ENCODE measurements around the gene ZNF420.
A peak's percentile ranks its signal among the peaks of the same experiment; 100 is the strongest.

Gene ZNF420

DNA sequence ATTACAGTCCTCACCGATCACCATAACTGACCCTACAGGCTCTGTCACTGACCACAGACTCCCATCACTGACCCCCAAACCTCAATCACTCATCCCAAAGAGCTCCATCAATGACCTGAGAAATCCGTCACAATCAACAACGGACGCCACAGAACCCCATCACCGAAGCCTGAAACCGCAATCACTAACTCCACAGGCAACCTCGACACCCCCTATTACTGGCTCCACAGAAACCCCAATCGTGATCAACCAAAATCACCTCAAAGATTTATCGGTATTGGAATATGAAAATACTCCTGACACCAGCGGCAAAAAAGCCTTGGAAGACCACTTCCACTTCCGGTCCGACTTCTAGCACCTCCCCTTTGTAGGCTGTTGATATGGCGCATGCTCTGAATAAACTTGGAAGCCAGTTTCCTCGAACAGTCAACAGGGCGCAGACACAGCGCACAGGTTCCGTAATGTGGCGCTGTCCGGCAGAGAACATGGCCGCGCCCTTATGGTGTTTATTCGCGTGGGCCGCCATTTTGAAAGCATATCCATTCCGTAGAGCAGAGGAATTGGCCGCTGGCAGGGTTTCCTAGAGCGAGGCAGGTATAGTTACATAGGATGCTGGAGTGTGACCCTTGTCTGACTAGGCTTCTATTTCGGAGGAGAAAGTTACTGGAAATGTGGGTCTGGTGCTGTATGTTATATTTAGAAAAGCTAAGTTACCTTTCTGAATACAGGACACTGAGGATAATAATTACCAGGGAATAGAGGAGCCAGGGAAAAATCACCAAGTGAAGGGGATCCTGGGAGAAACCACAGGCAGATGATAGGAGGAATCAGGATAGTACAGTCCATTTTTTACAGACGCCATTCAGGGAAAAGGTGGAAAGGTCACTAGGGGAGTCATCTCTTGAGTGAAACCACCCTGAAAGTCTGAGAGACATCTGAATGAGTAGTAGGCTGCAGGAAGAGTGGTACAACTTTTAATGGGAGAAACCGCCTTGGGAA is 94.4 kb downstream of the ZNF420 start, which contains the start of gene ZNF585A (continued):
- TF ChIP-seq MZF1 (tag by site-specific recombination; IDR thresholded peaks at IDR 0.05; ENCODE audit: borderline replicate concordance): peak; percentile 39
- TF ChIP-seq, protein P1, sequence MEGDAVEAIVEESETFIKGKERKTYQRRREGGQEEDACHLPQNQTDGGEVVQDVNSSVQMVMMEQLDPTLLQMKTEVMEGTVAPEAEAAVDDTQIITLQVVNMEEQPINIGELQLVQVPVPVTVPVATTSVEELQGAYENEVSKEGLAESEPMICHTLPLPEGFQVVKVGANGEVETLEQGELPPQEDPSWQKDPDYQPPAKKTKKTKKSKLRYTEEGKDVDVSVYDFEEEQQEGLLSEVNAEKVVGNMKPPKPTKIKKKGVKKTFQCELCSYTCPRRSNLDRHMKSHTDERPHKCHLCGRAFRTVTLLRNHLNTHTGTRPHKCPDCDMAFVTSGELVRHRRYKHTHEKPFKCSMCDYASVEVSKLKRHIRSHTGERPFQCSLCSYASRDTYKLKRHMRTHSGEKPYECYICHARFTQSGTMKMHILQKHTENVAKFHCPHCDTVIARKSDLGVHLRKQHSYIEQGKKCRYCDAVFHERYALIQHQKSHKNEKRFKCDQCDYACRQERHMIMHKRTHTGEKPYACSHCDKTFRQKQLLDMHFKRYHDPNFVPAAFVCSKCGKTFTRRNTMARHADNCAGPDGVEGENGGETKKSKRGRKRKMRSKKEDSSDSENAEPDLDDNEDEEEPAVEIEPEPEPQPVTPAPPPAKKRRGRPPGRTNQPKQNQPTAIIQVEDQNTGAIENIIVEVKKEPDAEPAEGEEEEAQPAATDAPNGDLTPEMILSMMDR (tag by site-specific recombination; IDR thresholded peaks at IDR 0.05): peak; percentile 92; the same call in 1 of the 2 replicates
- peak; percentile 74; the same call in 1 of the 2 replicates for TF ChIP-seq KLF16 (tag by site-specific recombination; IDR thresholded peaks at IDR 0.05)
- TF ChIP-seq ZBTB21 (tag by site-specific recombination; IDR thresholded peaks at IDR 0.05): peak; percentile 86
- TF ChIP-seq, protein P2, sequence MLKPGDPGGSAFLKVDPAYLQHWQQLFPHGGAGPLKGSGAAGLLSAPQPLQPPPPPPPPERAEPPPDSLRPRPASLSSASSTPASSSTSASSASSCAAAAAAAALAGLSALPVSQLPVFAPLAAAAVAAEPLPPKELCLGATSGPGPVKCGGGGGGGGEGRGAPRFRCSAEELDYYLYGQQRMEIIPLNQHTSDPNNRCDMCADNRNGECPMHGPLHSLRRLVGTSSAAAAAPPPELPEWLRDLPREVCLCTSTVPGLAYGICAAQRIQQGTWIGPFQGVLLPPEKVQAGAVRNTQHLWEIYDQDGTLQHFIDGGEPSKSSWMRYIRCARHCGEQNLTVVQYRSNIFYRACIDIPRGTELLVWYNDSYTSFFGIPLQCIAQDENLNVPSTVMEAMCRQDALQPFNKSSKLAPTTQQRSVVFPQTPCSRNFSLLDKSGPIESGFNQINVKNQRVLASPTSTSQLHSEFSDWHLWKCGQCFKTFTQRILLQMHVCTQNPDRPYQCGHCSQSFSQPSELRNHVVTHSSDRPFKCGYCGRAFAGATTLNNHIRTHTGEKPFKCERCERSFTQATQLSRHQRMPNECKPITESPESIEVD (tag by site-specific recombination; IDR thresholded peaks at IDR 0.05): no peak
- no peak for TF ChIP-seq ZNF571 (tag by site-specific recombination; IDR thresholded peaks at IDR 0.05)
- no peak for TF ChIP-seq ZFP3 (tag by site-specific recombination; IDR thresholded peaks at IDR 0.05; ENCODE audit: low read depth)
- peak; percentile 87 for TF ChIP-seq ZXDB (tag by site-specific recombination; IDR thresholded peaks at IDR 0.05)
- no peak for TF ChIP-seq GLIS2 (tag by site-specific recombination; IDR thresholded peaks at IDR 0.05)
- peak; percentile 75 for TF ChIP-seq KLF8 (tag by site-specific recombination; IDR thresholded peaks at IDR 0.05)
- TF ChIP-seq ZBTB1 (tag by site-specific recombination; IDR thresholded peaks at IDR 0.05): no peak
- peak; percentile 86; the same call in 1 of the 2 replicates for TF ChIP-seq TCF7L2 (IDR thresholded peaks at IDR 0.05; ENCODE audit: borderline replicate concordance, low read depth, low read length)
- peak; percentile 83 for TF ChIP-seq ZNF341 (tag by site-specific recombination; IDR thresholded peaks at IDR 0.05; ENCODE audit: low read depth)
